ENCODE data around the gene LRIF1. TPM values are rescaled to one million over a fixed set of nuclear protein-coding genes. Genes with fewer than 3 reads are reported as not detected.

Gene LRIF1
- total and polyA plus RNA-seq, 2 of the 4 experiments (the other 2 are of a cell fraction) = 5.4 to 6.8 TPM

GRCh38 chr1:110897681-110898080 is 66.0 kb downstream of the LRIF1 start:
- Histone ChIP-seq H3K9me3 (ENCODE audit: control insufficient read depth, insufficient read depth, low read length) (no peaks in the 10 kb centered on the region), H3K4me3 (ENCODE audit: insufficient read depth, low read depth, low read length) (no peak overlapping the region), H3K9me1 (ENCODE audit: insufficient read depth, low read length) (no peaks in the 10 kb centered on the region), H2AFZ (replicated peaks; ENCODE audit: low read length, poor library complexity) (no peak overlapping the region), H2BK5ac (ENCODE audit: low read depth, low read length, poor library complexity, severe bottlenecking) (no peak overlapping the region), H4K5ac (ENCODE audit: low read depth, low read length) (no peak overlapping the region), H3K23ac (ENCODE audit: low read depth, low read length) (no peak overlapping the region), H3K27me3 (ENCODE audit: control insufficient read depth, insufficient read depth, low read length) (no peaks in the 10 kb centered on the region), H4K20me1 (ENCODE audit: insufficient read depth, low read length) (no peaks in the 10 kb centered on the region), H4K8ac (ENCODE audit: low read depth in 2 of 2, low read length in 2 of 2) (no peak overlapping the region), H3K4me1 (ENCODE audit: control insufficient read depth, insufficient read depth, low read length) (no peaks in the 10 kb centered on the region), H3K9ac (ENCODE audit: low read depth, low read length) (no peak overlapping the region), H3K27ac (ENCODE audit: insufficient read depth, low read length) (no peak overlapping the region), H3K14ac (replicated peaks; ENCODE audit: low read depth, low read length) (no peak overlapping the region), H2BK20ac (ENCODE audit: low read depth, low read length) (no peak overlapping the region), H3K4ac (ENCODE audit: low read depth, low read length) (no peak overlapping the region), H2BK15ac (ENCODE audit: low read depth, low read length) (no peak overlapping the region), H3K18ac (ENCODE audit: low read depth, low read length) (no peak overlapping the region), H3K79me1 (ENCODE audit: low read depth in 1 of 2, low read length in 2 of 2) (no peaks in the 10 kb centered on the region), H4K91ac (ENCODE audit: insufficient read depth, low read depth, low read length) (no peak overlapping the region), H2AK5ac (ENCODE audit: low read depth, low read length) (no peak overlapping the region), H2AK9ac (replicated peaks; ENCODE audit: low read depth, low read length, poor library complexity) (no peak overlapping the region), H3K4me2 (ENCODE audit: low read depth, low read length) (no peak overlapping the region), H3K36me3 (ENCODE audit: control insufficient read depth, insufficient read depth, low read length) (no peaks in the 10 kb centered on the region), H3K56ac (ENCODE audit: extremely low read depth, insufficient read depth, low read length) (no peak overlapping the region), H2BK120ac (ENCODE audit: low read depth, low read length) (no peak overlapping the region)
- ATAC-seq (ENCODE audit: low read depth) (no peak), DNase-seq (no peak)
- no CpG with 5 or more reads among the region's 2 CpGs for WGBS, 2 experiments (ENCODE audit: extremely low coverage in 2 of 2, insufficient read length in 1 of 2)
- in situ Hi-C loops (cut with MboI; ENCODE audit: low sequenced_read_pairs) (no loop called here), intact Hi-C loops (cut with micrococcal nuclease) (no loop called here), dilution Hi-C loops (cut with HindIII; ENCODE audit: low sequenced_read_pairs, unreplicated experiment) (no loop called here)
- POLR2A ChIA-PET (ENCODE audit: unreplicated experiment) = no interaction called here
- TF ChIP-seq CEBPB (IDR thresholded peaks at IDR 0.05; ENCODE audit: low read depth, low read length) = no peak
- TF ChIP-seq FOS (IDR thresholded peaks at IDR 0.05; ENCODE audit: low read depth, low read length) = no peak
- no peak for TF ChIP-seq CTCF (conservative IDR thresholded peaks at IDR 0.05; ENCODE audit: low read depth, low read length)
- no peak for TF ChIP-seq NFE2L2 (IDR thresholded peaks at IDR 0.05; ENCODE audit: low read depth, low read length)
- no peak for TF ChIP-seq CHD1 (IDR thresholded peaks at IDR 0.05; ENCODE audit: low read depth, low read length)
- TF ChIP-seq BHLHE40 (IDR thresholded peaks at IDR 0.05; ENCODE audit: low read depth, low read length) = no peak
- no peak for TF ChIP-seq POLR2A (IDR thresholded peaks at IDR 0.05; ENCODE audit: low read depth, low read length)
- CTCF ChIA-PET = no interaction called here
- BruUV-seq (replicated peaks) = no TSS peak

Other genes starting within 250 kb of the LRIF1 start
- gene CD53, start 90.8 kb downstream of the LRIF1 start, total RNA-seq (2012; rRNA removed) = not detected in 2 replicates
- not detected in 2 replicates for gene CD53, start 90.8 kb downstream of the LRIF1 start, polyA plus RNA-seq (2012; rRNA removed)
- gene DRAM2, start 176.2 kb upstream of the LRIF1 start, total RNA-seq (2012; rRNA removed) = 66.3 and 71.9 TPM in 2 replicates
- gene DRAM2, start 176.2 kb upstream of the LRIF1 start, polyA plus RNA-seq (2012; rRNA removed) = 25.2 and 31.4 TPM in 2 replicates
- gene CEPT1, start 176.3 kb upstream of the LRIF1 start, total RNA-seq (2012; rRNA removed) = 27.4 and 42.8 TPM in 2 replicates
- gene CEPT1, start 176.3 kb upstream of the LRIF1 start, polyA plus RNA-seq (2012; rRNA removed) = 10.3 and 13.3 TPM in 2 replicates
- gene DENND2D, start 236.7 kb upstream of the LRIF1 start, total RNA-seq (2012; rRNA removed) = 0.83 and 0.90 TPM in 2 replicates
- gene DENND2D, start 236.7 kb upstream of the LRIF1 start, polyA plus RNA-seq (2012; rRNA removed) = 0.72 and 0.86 TPM in 2 replicates